HEK293T (cell line): ENCODE results near the gene NPY.

Experiments used
- CTCF ChIA-PET: fragments of 350-600 bp; formaldehyde crosslinking; extraction: SDS; loops from one replicate; lab custom pipeline; 2021; ENCODE audit warnings: antibody characterized with exemption, inconsistent platforms; lab: Yijun Ruan, JAX
- POLR2A ChIA-PET: fragments of 350-600 bp; formaldehyde crosslinking; extraction: SDS; loops from one replicate; lab custom pipeline; 2020; ENCODE audit warnings: antibody characterized with exemption, inconsistent platforms; lab: Yijun Ruan, JAX
- DNase-seq: peaks from one replicate; pipeline ENCODE4 v3.0.0; 2012; ENCODE audit warnings: mixed read lengths; ENCODE audit errors: extremely low spot score
- ARNT ChIP-seq: fragments of 450-650 bp; IDR thresholded peaks from 2 replicates; pipeline ENCODE4 v1.6.1; 2017; ENCODE audit warnings: mild to moderate bottlenecking
- BHLHE40 ChIP-seq: fragments of 450-650 bp; IDR thresholded peaks from 2 replicates; pipeline ENCODE4 v1.6.1; 2016; ENCODE audit warnings: mild to moderate bottlenecking, moderate library complexity, borderline replicate concordance
- CTBP1 ChIP-seq: fragments of 450-650 bp; IDR thresholded peaks from 2 replicates; pipeline ENCODE4 v1.6.1; 2016; ENCODE audit warnings: borderline replicate concordance
- ELF4 ChIP-seq: fragments of 450-650 bp; IDR thresholded peaks from 2 replicates; pipeline ENCODE4 v1.6.1; 2017; ENCODE audit warnings: antibody characterized with exemption
- FOXA1 ChIP-seq: fragments of 450-650 bp; IDR thresholded peaks from 2 replicates; pipeline ENCODE4 v1.6.1; 2016; ENCODE audit warnings: mild to moderate bottlenecking
- FOXK2 ChIP-seq: fragments of 450-650 bp; IDR thresholded peaks from 2 replicates; pipeline ENCODE4 v1.6.1; 2016; ENCODE audit warnings: mild to moderate bottlenecking
- FOXM1 ChIP-seq: fragments of 450-650 bp; IDR thresholded peaks from 2 replicates; pipeline ENCODE4 v1.6.1; 2017; ENCODE audit warnings: mild to moderate bottlenecking, borderline replicate concordance
- HDGF ChIP-seq: fragments of 450-650 bp; IDR thresholded peaks from 2 replicates; pipeline ENCODE4 v1.6.1; 2017; ENCODE audit warnings: antibody characterized with exemption, borderline replicate concordance
- L3MBTL2 ChIP-seq: fragments of 450-650 bp; conservative IDR thresholded peaks from 2 replicates; pipeline ENCODE4 v1.6.1; 2016; ENCODE audit warnings: mild to moderate bottlenecking
- LEF1 ChIP-seq: fragments of 450-650 bp; IDR thresholded peaks from 2 replicates; pipeline ENCODE4 v1.6.1; 2017; ENCODE audit warnings: mild to moderate bottlenecking, borderline replicate concordance
- NFRKB ChIP-seq: fragments of 450-650 bp; IDR thresholded peaks from 2 replicates; pipeline ENCODE4 v1.6.1; 2016; ENCODE audit warnings: mild to moderate bottlenecking, moderate library complexity
- PKNOX1 ChIP-seq: fragments of 450-650 bp; IDR thresholded peaks from 2 replicates; pipeline ENCODE4 v1.6.1; 2016
- SP1 ChIP-seq: fragments of 450-650 bp; IDR thresholded peaks from 2 replicates; pipeline ENCODE4 v1.6.1; 2017
- SUZ12 ChIP-seq: fragments of 450-650 bp; IDR thresholded peaks from 2 replicates; pipeline ENCODE4 v1.6.1; 2016; ENCODE audit warnings: mild to moderate bottlenecking
- TARDBP ChIP-seq: fragments of 450-650 bp; IDR thresholded peaks from 2 replicates; pipeline ENCODE4 v1.6.1; 2016
- ZNF384 ChIP-seq: fragments of 450-650 bp; IDR thresholded peaks from 2 replicates; pipeline ENCODE4 v1.6.1; 2016

The NPY gene

GRCh38 chr7:24283897-24284698, at the start of gene NPY:
NPY (plus strand) TSS chr7:24284190; CDS start chr7:24285241, 1,051 bp downstream.
- CTCF ChIA-PET = no interaction called here
- no peak for TF ChIP-seq SP1
- TF ChIP-seq ZNF384 = no peak
- no peak for TF ChIP-seq SUZ12
- no peak for TF ChIP-seq CTBP1
- TF ChIP-seq PKNOX1 = no peak
- TF ChIP-seq BHLHE40 = no peak
- TF ChIP-seq FOXA1 = no peak
- TF ChIP-seq TARDBP = no peak
- no peak for TF ChIP-seq FOXM1
- TF ChIP-seq NFRKB = no peak
- no peak for TF ChIP-seq LEF1
- TF ChIP-seq HDGF = no peak
- no peak for TF ChIP-seq L3MBTL2
- TF ChIP-seq ARNT = no peak
- no peak for DNase-seq
- POLR2A ChIA-PET = no interaction called here

- POLR2A ChIA-PET = no interaction called here
- DNase-seq = no peak
- TF ChIP-seq ARNT = no peak
- TF ChIP-seq LEF1 = no peak
- no peak for TF ChIP-seq ZNF384
- TF ChIP-seq ELF4 = no peak
- TF ChIP-seq L3MBTL2 = no peak
- TF ChIP-seq HDGF = no peak
- TF ChIP-seq FOXM1 = no peak
- no peak for TF ChIP-seq TARDBP
- no peak for TF ChIP-seq NFRKB
- TF ChIP-seq PKNOX1 = no peak
- no peak for TF ChIP-seq SP1
- no peak for TF ChIP-seq CTBP1
- TF ChIP-seq SUZ12 = no peak
- no peak for TF ChIP-seq FOXK2
- no peak for TF ChIP-seq BHLHE40
- TF ChIP-seq FOXA1 = no peak
- CTCF ChIA-PET = no interaction called here
Measured at GRCh38 chr7:24239260-24239659, 44.7 kb upstream of the NPY start.

GRCh38 chr7:24241206-24241605, 42.8 kb upstream of the NPY start:
- DNase-seq = no peak
- POLR2A ChIA-PET = no interaction called here
- CTCF ChIA-PET = no interaction called here
- TF ChIP-seq L3MBTL2 (no peak), ARNT (no peak), NFRKB (no peak), BHLHE40 (no peak), FOXM1 (no peak), HDGF (no peak), ZNF384 (no peak), SP1 (no peak), TARDBP (no peak), FOXK2 (no peak), PKNOX1 (no peak), FOXA1 (no peak), ELF4 (no peak), LEF1 (no peak), SUZ12 (no peak), CTBP1 (no peak)

GRCh38 chr7:24244554-24244953, 39.4 kb upstream of the NPY start:
- TF ChIP-seq FOXK2 (no peak), FOXM1 (no peak), FOXA1 (no peak), ZNF384 (no peak), NFRKB (no peak), LEF1 (no peak), BHLHE40 (no peak), L3MBTL2 (no peak)
- ChIA-PET POLR2A (no interaction called here), CTCF (interaction anchor here (0.6 kb wide), 1 partner anchor 70 kb away, joined by 3 read pairs; no protein-coding TSS in a partner anchor)
- no peak for DNase-seq

GRCh38 chr7:24245362-24245761, 38.6 kb upstream of the NPY start:
- no peak for TF ChIP-seq BHLHE40
- no peak for TF ChIP-seq ARNT
- ChIA-PET CTCF (no interaction called here), POLR2A (no interaction called here)
- no peak for DNase-seq

GRCh38 chr7:24249266-24249665, 34.7 kb upstream of the NPY start:
- ChIA-PET CTCF (interaction anchor here (0.5 kb wide), 1 partner anchor 417 kb away, joined by 3 read pairs; no protein-coding TSS in a partner anchor), POLR2A (no interaction called here)

More at GRCh38 chr7:24249266-24249665, 34.7 kb upstream of the NPY start:
- no peak for DNase-seq
- TF ChIP-seq FOXM1 = no peak
- no peak for TF ChIP-seq LEF1
- no peak for TF ChIP-seq PKNOX1
- TF ChIP-seq ARNT = no peak
- no peak for TF ChIP-seq NFRKB
- no peak for TF ChIP-seq SP1
- no peak for TF ChIP-seq BHLHE40
- TF ChIP-seq FOXA1 = no peak
- TF ChIP-seq ELF4 = no peak
- no peak for TF ChIP-seq ZNF384
- no peak for TF ChIP-seq TARDBP
- TF ChIP-seq FOXK2 = no peak
- no peak for TF ChIP-seq L3MBTL2
